ENCODE measurements around the gene SLC25A15.

- TF ChIP-seq CTCF (IDR thresholded peaks at IDR 0.05) (peak in 1 of 6 experiments; percentile 7), POLR2A (IDR thresholded peaks at IDR 0.05) (peak; percentile 51 to 72)
Observed at GRCh38 chr13:40770934-40771618, 18.3 kb upstream of the SLC25A15 start, which contains the start of gene MRPS31.

Data from Peyer's patch (tissue), 4 donors.